ENCODE data around the gene GATA5.

GATA5 gene

DNA sequence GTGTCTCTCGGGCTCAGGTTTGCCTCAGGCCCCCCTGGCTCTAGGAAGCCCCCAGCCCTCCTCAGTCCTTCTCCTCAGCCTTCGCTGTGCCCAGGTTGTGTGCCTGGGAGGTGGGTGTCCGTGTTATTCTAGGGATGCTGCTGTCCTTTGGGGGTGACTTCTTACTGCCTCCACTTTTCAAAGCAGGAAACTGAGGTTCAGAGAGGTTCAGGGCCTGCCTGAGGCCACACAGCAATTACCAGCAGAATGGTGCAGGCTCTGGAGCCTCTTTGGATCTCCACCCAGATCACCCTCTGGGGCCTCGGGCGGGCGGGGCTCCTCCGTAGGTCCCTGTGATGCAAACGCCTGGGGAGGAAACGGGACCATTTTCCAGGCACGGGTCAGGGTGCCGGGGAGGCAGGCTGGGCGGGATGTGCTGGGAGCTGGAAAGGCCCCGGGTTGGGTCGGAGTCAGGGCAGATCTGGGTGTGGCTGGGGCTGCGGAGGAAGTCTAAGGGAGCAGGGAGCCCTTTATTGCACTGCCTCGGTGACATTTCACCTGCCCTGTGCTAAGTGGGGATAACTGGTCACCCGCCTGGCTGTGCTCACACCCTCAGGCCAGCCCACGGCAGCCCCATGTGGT, 23.2 kb downstream of the GATA5 start:
- DNase-seq (ENCODE audit: low spot score): no peak

DNA sequence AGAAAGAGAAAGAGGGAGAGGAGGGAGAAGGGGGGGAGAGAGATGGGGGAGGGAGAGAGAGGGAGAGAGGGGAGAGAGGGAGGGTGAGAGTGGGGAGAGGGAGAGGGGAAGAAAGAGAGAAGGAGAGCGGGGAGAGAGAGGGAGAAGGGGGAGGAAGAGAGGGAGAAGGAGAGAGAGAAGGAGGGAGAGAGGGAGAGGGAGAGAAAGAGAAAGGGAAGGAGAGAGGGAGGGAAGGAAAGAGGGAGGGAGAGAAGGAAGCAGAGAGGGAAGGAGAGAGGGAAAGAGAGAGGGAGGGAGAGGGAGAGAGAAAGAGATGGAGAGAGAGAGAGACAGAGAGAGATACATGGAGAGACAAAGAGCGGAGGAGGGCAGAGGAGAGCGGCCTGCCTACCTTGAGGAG, 23.8 kb downstream of the GATA5 start:
- no peak for DNase-seq (ENCODE audit: low spot score)

DNA sequence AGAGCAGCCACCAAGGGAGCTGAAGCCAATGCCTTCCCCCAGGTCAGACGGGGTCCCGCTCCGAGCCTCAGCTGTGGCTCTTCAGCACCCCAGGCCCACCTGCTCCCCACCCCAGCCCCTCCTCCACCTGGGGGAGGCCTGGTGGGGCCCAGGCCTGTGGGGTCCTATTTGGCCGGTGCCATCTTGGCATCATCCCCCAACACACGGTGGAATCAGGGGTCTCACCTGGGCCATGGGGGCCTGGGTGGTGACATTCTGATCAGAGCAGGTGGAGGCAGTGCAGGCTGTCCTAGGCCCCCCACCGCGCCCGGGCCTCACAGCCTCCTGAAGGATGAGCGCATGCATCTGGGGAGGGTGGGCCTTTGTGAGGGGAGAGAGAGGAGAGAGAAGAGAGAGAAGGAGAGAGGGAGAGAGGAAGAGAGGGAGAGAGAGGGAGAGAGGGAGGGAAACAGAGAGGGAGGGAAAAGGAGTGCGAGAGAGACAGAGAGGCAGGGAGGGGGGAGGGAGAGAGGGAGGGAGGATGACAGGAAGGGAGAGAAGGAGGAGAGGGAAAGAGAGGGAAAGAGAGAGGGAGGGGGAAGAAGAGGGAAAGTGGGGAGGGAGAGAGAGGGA, 24.5 kb downstream of the GATA5 start:
- no peak for DNase-seq (ENCODE audit: low spot score)

DNA sequence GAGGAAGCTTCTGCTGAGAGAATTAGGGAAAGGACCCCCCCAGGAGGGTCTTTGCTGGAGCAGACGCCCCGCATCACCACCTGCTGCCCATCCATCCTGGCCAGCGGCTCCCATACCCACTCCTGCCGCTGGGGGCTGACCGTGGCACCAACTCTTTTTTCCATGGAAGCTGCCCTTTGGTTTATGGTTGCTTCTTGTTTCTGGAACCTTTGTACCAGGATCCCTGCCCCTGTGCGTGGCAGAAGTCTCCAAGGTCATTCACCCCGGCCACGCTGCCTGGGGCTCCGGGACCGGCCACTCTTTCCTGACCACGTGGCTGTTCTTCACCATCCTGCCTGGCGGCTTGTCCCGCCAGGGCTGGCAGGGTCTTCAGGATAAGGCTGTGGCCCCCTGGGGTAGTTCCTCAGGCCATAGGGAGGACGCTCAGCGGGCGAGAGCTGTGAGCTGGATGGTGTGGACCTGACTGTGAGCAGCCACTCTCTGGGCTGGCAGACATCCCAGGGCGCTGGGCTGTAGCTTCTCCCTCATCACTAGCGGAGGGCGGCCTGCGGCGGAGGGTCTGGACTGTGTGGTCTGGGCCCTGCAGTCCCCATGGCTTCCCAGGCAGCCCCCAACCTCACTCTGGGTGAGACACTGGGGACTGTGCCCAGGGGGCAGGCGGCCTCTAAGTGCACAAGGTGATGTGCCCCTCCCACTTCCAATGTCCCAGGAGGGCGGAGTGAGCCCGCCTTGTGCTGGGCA, 25.7 kb downstream of the GATA5 start:
- DNase-seq (ENCODE audit: low spot score): peak; percentile 62

DNA sequence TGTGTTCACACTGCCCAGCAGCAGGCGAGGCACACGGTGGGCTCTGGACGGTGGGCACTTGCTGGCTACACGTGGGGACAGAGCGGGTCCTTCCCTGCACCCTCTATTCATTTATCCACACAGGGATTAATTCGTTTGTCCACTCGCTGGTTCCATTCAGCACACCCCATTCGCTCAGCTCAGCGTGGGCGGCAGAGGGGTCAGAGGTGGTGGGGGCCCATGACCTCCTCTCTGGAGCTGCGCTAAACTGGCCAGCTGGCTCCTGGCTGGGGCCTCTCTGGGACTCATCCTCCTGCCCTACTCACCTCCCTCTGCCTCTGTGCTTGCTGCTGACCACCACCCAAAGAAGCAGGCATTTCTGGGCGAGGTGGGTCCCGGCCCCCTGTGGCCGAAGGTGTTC, 27.0 kb downstream of the GATA5 start:
- no peak for DNase-seq (ENCODE audit: low spot score)

DNA sequence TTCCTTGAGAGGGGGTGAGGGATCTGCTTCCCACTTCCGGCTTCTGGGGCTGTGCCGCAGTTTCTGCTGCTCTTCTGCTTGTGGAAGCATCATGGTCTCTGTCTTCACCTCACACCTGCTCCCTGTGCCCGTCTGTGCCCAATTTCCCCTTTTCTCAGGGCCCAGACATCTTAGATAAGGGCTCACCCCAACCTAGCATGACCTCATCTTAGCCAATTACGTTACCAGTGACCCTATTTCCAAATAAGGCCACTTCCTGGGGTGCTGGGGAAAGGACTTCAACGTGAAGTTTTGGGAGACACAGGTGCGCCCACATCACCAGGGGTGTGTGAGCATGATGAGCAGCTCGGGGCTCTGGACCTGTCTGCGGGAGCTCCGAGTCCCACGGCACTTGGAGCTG, 27.8 kb downstream of the GATA5 start:
- no peak for DNase-seq (ENCODE audit: low spot score)

DNA sequence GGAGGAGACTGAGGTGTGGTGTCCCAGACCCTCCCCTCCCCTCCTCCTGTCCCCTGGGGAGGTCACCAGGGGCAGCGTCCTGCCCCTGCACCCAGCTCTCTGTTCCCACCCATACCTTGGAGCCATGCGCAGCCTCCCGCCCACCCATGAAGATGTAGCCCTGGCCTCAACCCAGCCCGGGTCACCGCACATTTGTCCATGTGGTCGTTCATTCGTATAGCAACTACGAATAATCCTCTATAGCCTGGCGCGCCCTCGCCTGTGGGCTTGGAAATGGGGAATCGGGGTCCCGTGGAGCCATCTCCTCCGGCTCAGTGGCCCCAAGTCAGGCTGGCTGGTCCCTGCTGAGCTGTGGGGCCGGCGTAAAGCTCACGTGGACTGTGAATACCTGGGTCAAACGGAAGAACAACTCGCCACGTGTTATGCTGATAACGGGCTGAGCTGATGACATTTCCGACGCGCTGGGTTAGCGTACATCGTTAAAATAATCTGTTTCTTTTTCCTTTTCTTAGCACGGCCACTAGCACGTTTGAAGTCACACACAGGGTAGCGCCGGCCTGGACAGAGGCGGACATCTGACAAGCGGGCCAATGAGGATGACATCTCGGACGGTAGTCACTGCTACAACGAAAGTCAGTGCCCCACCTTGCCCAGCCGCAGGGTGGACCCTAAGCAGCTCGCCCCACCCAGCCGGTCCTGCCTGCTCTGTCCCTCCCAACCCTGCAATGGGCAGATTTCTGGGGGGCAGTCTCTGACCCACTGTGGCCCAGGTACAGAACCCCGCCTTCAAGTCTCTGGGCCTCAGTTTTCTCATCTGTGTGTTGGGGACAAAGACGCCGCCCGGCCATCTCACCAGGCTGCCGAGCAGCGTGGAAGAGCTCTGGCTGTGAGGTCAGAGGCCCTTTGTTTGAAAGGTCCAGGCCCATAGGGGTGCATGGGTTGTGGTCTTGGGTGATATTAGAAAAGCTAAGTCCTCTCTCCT, 28.6 kb downstream of the GATA5 start:
- DNase-seq (ENCODE audit: low spot score): no peak

DNA sequence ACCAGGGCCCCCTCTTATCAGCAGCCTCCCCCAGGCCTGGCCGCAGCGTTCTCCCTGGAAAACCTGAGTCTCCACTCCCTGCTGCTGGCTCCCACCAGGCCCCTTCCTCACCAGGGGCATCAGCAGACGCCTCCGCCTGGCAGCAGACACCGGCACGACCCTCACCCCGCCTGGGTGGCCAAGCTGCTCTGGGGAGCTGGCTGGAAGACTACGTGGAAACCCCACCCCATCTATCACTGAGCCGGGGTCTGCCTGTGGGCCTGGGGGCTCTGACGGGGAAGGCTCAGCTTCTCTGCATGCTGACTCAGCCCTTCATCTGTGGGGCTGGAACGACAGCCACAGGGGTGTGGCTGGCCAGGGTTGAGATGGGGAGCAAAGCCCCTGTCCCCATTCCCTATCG, 29.3 kb downstream of the GATA5 start:
- no peak for DNase-seq (ENCODE audit: low spot score)

DNA sequence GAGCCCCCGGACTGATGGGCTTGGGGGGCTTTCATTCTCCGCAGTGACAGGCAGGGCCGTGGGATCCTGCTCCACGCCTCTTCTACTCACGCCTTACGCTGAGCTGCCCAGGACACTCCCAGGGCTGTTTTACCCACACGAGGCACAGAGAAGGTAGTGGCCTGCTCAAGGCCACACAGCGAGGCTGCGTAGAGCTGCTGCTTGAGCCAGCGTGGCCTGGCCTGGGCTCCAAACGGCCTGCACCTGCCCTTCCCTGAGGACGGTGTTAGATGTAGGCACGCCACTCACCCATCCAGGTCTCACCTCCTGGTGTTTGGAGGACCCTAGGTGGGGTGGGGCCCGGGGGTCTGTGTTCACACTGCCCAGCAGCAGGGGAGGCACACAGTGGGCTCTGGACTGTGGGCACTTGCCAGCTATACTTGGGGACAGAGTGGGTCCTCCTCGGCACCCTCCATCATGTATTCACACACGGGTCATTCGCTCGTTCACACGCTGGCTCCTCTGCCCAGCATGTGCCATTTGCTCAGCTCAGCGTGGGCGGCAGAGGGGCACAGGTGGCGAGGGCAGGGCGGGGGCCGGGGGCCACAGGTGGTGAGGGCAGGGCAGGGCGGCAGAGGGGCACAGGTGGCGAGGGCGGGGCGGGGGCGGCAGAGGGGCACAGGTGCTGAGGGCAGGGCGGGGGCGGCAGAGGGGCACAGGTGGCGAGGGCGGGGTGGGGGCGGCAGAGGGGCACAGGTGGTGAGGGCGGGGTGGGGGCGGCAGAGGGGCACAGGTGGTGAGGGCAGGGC, 30.0 kb downstream of the GATA5 start:
- no peak for DNase-seq (ENCODE audit: low spot score)

DNA sequence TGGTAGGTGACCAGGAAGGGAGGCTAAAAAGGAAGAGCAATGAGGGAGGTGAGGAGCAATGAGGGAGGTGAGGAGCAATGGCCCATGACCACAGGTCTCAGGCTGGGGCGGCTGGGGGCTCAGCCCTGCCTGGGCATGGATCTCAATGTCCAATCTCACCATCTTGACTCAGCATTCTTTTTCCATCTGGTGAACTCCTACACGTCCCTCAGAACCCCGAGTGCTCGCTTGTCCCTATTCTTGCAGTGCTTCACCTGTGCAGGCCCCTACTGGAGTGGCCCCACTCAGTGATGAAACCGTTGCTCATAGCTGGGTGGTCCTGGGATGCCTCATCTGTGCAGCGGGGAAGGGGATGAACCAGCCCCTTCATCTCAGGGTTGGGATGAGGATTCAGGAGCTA, 31.5 kb downstream of the GATA5 start:
- DNase-seq (ENCODE audit: low spot score): no peak

DNA sequence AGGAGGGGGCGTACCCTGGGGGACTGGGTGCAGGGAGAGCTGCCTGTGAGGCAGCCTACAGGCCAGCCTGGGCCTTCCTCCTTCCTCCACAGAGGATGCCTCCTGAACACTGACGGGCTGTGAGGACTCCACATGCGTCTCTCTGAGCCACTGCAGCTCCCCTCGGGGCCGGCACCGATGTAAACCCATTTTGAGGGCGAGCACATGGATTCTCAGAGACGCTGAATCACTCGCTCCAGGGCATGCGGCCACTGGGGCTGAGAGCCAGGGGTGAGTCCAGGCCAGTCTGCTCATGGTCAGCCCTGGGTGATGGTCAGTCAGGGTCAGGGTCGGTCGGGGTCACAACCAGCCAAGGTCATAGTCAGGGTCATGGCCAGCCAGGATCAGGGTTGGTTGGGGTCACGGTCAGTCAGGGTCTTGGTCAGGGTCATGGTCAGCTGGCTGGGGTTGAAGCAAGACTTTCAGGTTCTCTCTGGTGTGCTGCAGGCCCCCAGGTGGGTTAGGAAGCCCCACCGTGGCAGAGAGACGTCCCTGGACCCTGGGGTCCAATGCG, 33.7 kb downstream of the GATA5 start:
- no peak for DNase-seq (ENCODE audit: low spot score)

DNA sequence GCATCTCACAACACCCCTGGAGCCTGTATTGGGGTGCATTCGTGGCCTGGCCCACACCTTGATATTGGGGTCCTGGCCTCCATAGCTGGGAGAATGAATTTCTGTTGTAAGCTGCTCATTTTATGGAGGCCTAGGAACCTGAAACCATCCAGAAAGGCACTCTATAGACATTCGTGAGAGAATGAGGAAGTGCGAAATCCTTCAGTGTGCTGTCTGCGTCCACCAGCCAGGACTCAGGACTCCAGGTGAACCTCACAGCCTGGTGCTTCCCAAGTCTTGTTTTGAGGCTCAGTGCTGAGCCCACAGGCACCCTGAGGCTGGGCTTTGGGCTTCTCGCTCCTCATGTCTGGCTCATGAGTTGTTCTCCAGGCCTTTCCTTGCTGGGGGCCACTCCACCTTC, 36.6 kb downstream of the GATA5 start:
- DNase-seq (ENCODE audit: low spot score): no peak

DNA sequence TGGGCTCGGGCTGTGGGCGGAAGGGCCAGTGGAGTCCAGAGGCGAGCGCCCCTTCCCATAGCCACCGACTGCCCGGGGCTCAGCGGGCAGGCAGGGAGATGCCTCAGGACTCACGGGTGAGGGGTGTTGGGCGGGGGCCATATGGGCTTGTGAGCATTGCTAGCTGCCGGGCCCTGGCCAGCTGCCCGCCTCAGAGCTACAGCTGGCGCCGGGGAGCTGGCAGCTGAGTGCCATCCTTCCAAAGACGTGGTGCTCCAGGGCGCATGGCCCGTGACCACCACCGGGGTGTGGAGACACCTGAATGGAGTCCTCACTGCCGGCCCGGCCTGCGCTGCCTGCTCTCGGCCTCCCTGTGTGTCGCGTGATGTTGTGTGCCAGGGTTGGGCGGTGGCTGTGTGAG, 37.9 kb downstream of the GATA5 start:
- no peak for DNase-seq (ENCODE audit: low spot score)

DNA sequence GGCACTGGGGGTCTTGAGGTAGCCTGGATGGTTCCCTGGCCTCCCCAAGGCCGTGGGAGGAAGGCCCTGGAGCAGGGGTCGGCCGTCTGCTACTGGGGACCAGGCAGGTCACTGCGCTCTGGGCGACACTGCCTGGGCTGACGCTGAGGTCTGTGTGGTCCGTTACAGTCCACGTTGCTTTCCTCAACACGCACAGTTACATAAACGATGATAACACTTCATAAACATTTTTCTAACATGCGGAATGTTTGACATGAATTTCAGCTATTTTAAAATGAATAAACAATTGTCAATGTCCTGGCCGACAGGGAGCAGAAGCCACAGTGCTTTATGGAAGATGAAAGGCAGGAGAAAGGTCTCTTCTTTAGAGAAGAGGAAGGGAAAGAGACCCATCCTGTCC, 38.3 kb downstream of the GATA5 start:
- DNase-seq (ENCODE audit: low spot score): no peak

DNA sequence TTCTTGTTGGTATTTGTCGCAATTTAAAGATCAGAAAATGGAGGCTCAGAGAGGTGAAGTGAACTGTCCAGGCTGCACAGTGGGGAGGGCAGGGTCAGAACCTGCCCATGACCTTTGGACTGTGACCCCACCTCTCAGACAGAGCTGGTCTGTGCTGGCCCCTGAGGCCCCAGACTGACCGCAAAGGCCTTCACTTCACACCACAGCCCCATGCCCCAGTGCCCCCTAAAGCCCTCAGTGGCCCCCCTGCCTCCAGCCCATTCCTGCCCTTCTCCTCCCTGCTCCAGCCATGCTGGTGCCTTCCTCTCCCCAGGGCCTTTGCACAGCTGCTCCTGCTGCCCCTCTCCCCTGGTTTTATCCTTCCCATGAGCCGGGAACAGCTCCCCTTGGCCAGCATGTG, 39.1 kb downstream of the GATA5 start:
- DNase-seq (ENCODE audit: low spot score): no peak

DNA sequence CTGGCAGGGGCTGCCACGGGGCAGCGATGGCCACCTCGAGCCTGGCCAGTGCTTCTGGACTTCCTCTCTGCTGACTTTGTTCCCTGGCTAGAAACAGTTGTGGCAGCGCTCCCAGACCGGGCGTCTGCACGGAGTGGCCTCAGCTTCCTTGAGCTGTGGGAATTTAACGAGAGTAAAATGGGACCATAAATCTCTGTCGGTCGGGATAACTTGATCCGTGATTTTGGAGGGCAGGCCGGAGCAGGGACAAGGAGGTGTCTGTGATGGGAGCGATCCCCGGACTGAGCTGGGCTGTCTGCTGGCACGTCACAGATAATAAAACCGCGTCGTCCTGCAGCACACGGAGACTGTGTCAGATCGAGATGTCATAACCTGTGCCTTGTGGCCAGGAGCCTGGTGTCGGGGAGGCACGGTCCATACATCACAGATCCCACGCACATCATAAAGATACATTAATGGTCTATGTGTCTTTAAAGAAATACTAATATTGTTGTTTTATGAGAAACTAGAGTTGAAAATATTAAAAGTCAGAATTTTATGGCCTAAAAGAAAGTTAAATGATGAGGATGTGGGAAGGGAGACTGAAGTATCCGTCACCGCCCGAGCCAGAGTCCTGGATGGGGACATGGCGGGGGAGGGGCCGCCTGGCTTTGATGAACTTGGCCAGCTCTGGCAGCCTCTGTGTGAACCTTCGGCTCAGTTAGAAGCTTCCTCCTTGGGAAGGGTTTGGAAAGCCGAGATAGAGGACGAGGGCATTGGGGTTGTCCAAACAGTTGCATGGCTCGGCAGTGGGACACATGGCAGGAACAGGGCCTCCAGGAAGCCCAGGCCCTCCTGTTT, 41.9 kb downstream of the GATA5 start:
- DNase-seq (ENCODE audit: low spot score): no peak

DNA sequence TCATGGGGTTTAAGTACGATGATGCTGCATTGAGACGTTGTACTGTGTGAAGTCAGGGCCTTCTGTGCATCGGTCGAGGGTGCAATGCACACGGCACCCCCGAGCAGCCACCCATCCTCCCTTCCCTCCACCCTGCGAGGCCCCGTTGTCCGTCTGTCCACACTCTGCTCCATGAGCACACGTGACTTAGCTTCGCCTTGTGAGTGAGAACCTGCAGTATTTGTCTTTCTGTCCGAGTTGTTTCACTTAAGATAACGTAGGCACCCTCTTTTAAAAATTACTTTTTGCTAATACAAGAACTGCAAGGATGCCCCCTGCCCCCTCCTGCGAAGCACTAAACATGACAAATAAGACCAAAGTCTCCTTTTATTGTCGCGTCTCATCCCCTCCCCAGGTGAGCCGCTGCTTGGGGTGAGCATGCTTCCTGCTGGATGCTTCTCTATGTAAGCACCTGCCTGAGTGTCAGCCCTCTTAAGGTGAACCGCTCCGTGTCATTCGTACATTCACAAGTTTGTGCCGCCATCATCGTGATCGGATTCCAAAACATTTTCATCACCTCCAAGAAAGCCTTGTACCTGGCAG, 44.8 kb downstream of the GATA5 start:
- no peak for DNase-seq (ENCODE audit: low spot score)

DNA sequence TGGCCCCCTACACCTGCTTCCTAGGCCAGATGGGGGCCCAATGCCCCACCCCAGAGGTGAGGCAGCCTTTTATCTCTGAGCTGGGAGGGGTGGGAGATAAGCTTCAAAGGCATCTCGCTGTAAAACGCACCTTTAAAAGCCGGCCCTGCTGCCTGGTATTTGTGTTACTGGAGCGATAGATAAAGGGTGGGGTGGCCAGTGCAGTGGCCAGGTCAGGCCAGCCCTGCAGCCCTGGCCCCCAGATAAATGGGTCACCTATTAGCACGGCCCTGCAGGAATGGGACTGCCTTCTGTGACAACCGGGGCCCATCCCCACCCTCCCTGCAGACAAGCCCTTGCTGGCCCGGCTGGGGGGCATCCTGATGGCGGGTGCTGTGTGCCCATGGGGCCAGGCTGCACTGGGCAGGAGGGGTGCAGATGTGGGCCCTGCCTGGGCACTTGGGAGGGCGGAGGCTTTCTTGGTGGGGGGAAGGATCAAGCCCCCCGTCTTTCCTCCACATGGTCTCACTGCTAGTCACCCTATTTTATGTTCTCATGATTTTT, 45.4 kb downstream of the GATA5 start:
- no peak for DNase-seq (ENCODE audit: low spot score)

DNA sequence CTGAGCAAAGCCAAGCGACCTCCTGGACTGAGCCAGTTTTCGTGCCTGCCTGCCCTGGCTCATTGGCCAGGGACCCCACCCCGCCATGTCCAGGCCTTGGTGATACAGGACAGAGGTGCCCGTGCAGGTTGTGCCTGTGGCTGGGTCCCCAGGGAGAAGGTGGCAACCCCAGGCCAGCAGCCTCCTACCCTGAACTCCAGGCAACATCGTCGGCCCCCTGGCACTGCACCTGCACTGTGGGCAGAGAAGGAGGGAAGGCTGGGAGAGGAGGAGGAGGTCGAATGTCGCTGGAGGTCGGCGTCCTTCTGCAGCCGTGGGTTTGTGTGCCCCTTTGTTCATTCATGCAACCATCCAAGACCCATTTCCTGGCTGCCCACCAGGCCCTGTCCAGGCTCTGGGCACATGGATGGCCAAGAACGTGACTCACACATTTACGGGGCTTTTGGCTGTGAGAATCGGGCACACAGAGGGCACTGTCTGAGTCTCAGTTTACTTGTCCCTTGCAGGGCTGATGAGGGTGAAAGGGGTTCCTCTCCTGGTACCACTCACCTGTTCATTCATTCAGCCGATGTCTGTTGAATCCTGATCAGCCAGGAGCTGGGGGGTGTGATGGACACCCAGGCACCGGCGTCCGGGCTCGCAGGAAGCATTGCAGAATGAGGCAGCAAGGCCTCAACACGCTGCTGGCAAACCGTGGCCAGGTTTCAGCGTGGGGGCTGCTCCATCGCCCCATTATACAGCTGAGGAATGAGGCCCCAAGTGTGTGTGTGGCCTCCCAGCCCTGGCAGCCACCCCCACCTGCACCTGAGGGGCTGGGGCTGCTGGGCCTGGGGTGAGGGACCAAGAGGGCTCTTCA, 46.1 kb downstream of the GATA5 start:
- DNase-seq (ENCODE audit: low spot score): no peak
